ENCODE data around the gene PHYHIPL. TPM values are rescaled to one million over a fixed set of nuclear protein-coding genes. Genes with fewer than 3 reads are reported as not detected.
A peak's percentile ranks its signal among the peaks of the same experiment; 100 is the strongest.

Gene PHYHIPL
- polyA plus RNA-seq, 1 of the 3 experiments (the other 2 are of a cell fraction), result 0.44 TPM

GRCh38 chr10:59180689-59181270 is 4.3 kb downstream of the PHYHIPL start:
- Histone ChIP-seq H3F3A (replicated peaks; ENCODE audit: insufficient read depth) (no peaks in the 10 kb centered on the region), H3K9me3 (no peaks in the 10 kb centered on the region), H2AFZ (ENCODE audit: low read depth) (no peak overlapping the region), H3K36me3 (replicated peaks in 1 of 2; ENCODE audit: control insufficient read depth in 1 of 2, insufficient read depth in 2 of 2, low read length in 1 of 2) (no peaks in the 10 kb centered on the region), H3K4me1 (ENCODE audit: control insufficient read depth in 1 of 2, insufficient read depth in 2 of 2, low read depth in 1 of 2, low read length in 1 of 2) (peaks cover 0 to 8% of the 10 kb centered on the region in 2 experiments; a peak in 2 of 4 replicates), H3K9me2 (no peaks in the 10 kb centered on the region), H4K20me1 (ENCODE audit: insufficient read depth) (no peaks in the 10 kb centered on the region), H3K27me3 (ENCODE audit: insufficient read depth) (peaks cover 13% of the 10 kb centered on the region), H3K9ac (no peak overlapping the region), H3K79me2 (ENCODE audit: insufficient read depth) (no peaks in the 10 kb centered on the region), H3K4me3 (ENCODE audit: low read depth in 2 of 2, low read length in 1 of 2) (no peak overlapping the region), H3K4me2 (no peak overlapping the region), H3K27ac (ENCODE audit: low read depth in 2 of 2, low read length in 1 of 2) (peak overlapping the region in 1 of 2 experiments; percentile 86; a peak in 2 of 4 replicates)
- CTCF ChIA-PET, result interaction anchor here (0.8 to 1.7 kb wide), 9 partner anchors 14 to 405 kb away, joined by 3 to 11 read pairs (median 3); no protein-coding TSS in a partner anchor
- no peak for DNase-seq
- TF ChIP-seq NFIC (IDR thresholded peaks at IDR 0.05; ENCODE audit: borderline replicate concordance) (no peak), MEF2A (IDR thresholded peaks at IDR 0.05; ENCODE audit: borderline replicate concordance, low read depth) (no peak), YY1 (IDR thresholded peaks at IDR 0.05; ENCODE audit: low read depth) (no peak), TAF1 (IDR thresholded peaks at IDR 0.05; ENCODE audit: borderline replicate concordance, low read depth, low read length) (no peak), EP300 (IDR thresholded peaks at IDR 0.05; ENCODE audit: borderline replicate concordance in 1 of 2, low read depth in 1 of 2, low read length in 1 of 2) (no peak), GABPA (IDR thresholded peaks at IDR 0.05; ENCODE audit: low read depth) (no peak), POLR2AphosphoS5 (IDR thresholded peaks at IDR 0.05; ENCODE audit: low read depth, low read length) (no peak), REST (IDR thresholded peaks at IDR 0.05; ENCODE audit: low read depth, low read length) (no peak), ELF1 (IDR thresholded peaks at IDR 0.05) (no peak), USF1 (IDR thresholded peaks at IDR 0.05; ENCODE audit: borderline replicate concordance, low read depth) (no peak), ZBTB33 (IDR thresholded peaks at IDR 0.05; ENCODE audit: borderline replicate concordance, low read depth) (no peak), GATA2 (CRISPR knock-in tag; IDR thresholded peaks at IDR 0.05) (no peak), IRF3 (IDR thresholded peaks at IDR 0.05; ENCODE audit: low read depth, low read length) (no peak), NRF1 (IDR thresholded peaks at IDR 0.05; ENCODE audit: low read depth, low read length) (no peak), SIN3A (IDR thresholded peaks at IDR 0.05; ENCODE audit: borderline replicate concordance, low read depth, low read length) (no peak)
- POLR2A ChIA-PET, result no interaction called here
- 47% methylated on average over 3 of the region's 3 CpGs for WGBS (ENCODE audit: low lambda C conversion rate)
